HG03457 (cell line): ENCODE results near the gene PDE4B.

Experiments used
- ATAC-seq: cut with Tn5 transposase; IDR thresholded peaks from one replicate; pipeline ENCODE4 v1.9.1; 2021; ENCODE audit warnings: moderate number of reproducible peaks; ENCODE audit not compliant: unreplicated experiment

Gene PDE4B

DNA sequence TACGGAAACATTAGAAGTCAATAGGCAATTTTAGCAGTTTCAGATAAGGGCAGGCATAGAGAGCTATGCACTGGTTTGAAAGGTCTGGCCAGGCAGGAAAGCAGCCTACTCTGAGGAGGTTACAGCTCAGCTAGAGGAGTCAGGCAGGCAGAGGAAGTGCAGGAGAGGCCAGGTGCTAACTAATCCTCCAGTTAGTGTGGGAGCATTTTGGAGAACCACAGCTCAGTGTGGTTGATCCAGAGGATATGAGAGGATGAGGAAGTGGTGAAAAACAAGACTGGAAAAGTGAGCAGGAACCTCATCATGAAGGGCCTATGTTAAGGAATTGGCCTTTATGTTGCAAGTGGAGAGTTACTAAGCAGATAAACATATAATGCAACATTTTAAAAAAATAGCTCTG is 458.9 kb downstream of the PDE4B start:
- no peak for ATAC-seq

DNA sequence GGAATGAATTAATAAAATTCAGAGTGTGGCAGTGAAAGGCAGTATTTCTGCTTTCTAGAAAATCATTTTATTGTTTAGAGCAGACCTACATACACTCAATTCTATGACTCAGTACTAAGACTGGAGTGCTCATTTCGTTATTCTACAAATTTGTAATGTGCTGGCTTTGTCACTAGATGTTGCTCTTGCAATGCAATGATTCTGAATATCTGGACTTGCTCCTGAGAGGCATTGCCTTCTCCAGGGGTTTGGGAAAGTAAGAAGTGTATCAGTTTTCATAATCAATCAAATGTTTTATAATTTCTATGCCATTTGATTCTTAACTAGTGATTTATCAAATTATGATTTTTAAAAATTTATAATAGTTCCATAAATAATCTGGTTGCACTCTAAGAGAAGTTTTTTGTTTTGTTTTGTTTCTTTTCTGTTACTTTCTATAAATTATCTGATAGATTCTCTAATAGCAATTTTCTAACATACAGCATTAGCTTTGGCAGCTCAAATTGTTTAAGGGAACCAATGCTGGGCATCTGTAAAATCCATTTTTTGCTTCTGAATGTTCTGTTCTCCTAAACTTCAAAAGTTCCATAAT is 460.7 kb downstream of the PDE4B start:
- ATAC-seq = peak; percentile 77

DNA sequence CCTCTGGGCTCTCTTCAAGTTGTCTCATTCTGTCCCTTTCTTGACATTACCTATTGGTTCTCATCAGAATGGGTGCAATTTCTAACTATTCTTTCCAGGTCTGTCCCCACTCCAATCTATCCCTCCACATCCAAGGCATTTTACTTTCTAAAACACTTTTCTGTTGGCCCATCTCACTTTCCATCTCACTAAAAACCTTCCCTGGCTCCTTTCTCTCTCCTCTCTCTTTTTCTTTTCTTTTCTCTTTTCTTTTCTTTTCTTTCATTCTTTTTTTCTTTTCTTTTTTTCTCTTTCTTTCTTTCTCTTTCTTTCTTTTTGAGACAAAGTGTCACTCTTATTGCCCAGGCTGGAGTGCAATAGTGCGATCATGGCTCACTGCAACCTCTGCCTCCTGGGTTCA is 462.1 kb downstream of the PDE4B start:
- ATAC-seq = no peak

DNA sequence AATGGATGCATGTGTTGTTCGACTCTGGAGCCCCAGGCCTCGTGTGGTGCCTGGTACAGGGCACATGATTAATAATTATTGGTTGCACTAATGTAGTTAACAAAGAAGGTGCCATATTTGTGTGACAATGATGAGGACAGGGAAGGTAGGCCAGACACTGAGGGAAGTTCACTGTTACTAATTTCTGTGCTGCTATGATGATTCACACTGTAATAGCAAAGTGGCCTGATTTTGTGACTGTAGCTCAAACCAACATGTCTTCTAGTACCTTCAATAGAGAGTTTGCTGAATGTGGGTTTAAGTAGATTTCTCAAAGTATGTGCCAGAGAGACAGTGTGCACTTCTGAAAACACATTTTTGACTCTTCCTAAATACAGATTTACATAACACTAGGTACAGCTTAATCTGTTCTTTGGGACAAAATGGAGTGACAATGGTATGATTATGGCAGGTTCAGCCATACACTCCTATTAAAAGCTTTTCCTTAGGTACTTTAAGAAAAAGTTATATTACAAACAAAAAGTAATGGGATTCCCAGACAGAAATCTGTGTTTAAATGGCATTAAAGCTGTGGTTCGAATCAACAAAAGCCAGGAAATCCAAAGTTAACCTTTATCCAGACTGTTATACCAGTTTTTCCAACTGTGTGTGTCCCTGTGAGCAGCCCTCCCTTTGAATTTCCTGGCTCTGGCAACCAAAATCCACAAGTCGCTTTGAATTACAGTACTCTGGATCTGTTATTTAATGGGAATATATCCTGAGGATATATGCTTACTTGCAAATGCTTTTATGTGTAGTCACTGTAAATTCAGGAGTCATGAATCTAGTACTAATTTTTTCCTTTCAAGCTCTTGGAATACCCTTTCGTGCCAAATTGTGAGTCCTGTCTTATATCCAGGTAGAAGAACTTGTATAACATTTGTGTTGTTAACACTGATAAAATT is 464.2 kb downstream of the PDE4B start:
- no peak for ATAC-seq

DNA sequence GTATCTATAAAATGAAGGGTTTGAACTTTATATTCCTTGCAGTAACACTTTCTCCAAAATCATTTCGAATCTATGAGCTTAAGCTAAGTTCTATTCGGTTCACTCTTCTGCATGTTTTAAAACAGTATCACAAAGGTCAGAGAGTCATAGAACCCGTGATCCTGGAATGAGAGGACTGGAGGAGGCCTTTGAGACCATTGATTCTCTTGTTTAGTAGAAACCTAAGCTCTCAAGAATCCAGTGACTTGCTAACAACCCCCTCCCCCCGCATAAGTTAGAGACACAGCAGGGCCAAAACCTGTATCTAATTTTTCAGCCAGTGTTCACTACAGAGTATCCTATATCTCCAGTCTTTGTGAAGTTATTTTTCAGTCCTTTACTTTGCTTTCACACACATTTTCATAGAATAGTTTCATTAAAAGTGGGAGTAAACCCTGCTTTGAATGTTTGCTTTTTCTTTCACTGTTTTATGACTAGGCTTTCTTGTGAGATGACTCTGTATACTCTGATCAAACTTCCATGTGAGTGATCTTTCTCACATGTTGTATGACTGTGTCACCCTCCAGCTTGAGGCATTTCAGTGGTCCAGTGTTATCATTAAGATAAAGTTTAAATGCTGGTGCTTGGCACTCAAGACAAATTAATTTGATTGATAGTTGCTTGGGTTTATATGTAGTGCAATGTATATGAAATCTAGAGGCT is 465.9 kb downstream of the PDE4B start:
- no peak for ATAC-seq

DNA sequence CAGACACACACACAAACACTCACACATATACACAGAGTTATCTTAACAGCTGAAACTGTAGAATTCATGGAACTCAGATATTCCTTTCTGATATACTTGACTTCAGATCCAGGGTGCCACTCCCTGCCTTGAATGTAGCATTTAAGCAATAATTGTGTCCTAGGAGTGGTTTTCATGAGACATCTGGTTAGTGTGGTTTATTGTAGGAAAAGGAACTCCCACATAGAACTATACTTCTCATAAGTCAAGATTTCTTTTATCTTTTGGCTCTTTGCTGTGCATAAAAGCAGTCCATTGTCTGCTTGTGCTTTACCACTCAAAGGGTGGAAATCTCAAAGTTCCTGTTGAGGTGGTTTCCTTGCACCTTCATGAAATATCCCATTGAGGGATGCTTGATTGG is 468.7 kb downstream of the PDE4B start:
- no peak for ATAC-seq

DNA sequence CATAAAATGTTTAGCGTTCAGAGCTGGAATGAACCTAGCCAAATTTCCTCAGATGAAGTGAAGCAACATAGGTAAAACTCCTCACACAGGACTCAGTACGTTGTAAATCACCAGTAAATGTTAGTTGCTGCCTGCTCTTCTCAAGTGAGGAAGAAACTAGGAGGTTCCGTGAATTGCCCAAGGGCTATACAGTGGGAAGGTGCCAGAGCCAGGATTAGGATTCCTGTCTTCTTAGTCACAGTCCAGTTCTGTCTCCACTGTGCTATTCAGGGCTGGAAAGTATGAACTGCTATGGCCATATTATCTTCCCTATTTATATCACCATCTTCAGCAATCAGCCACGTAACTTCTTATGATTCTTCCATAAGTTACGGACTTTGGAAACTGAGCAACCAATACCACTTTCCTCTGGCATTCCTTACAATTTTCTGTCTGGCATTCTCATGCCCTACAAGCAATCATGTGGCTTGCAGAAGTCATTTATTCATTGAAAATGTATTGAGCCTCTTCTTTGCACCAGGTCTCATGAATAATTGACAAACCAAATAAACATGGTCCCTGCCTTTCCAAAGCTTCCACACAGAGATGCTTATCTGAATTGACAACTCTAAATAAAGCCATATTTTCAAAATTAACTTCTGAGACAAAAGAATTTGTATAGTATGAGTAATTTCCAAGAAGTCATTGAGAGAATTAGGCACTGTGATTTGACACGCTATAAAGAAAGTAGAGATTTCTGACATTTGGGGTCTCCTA is 469.7 kb downstream of the PDE4B start:
- no peak for ATAC-seq

DNA sequence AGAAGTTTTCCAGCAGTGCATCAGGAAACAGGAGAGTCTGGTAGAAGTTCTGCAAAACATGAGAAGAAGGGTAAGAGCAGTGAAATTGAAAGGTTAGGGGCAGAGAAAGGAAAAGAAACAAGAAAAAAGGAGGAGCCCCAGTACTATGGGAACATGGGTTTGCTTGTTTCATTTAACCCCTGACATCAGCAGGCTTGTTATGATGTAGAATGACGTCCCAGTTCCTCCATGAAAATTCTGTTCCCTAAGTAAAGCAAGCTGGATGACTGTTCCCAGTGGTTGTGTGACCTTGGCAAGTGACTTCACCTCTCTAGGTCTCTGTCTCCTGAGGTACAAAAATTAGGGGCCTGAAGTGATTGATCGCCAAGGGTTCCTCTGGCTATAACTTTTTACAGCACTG is 472.6 kb downstream of the PDE4B start:
- ATAC-seq = no peak

DNA sequence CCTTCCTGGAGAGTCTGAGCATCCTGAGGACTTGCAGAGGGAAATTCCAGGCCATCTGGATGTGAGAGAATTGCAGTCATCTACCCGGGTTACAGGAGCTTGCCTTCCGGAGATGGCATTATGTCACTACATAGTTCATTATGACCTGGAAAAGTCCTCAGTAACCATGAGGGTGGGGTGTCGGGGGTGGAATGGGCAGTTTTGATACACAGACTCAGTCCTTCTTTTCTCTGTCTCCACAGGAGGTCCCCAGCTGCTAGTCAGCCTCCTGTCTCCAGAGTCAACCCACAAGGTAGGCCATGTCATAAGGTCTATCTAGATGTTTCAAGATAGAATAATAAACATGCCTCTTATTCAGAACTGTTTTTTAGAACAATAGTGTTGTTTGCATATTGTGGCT is 473.1 kb downstream of the PDE4B start:
- ATAC-seq = no peak

DNA sequence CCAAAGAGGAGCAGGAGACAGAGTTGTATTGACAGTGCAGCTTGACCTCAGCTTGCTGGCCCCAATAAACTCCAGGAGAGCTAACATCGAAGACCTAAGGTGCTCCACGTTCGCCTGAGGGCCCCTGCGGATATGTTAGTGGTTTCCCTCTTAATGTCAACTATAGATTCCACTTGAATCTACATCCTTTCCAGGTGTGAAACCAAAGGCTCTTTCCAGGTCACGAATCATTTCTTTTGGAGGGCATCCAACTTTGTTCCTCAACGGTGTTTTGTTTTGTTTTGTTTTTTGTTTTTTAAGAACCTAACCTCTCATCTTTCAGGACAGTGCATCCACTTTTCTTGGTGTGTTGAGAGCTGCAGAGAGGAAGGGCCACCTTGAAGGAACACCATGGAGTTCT is 473.7 kb downstream of the PDE4B start:
- ATAC-seq = no peak

DNA sequence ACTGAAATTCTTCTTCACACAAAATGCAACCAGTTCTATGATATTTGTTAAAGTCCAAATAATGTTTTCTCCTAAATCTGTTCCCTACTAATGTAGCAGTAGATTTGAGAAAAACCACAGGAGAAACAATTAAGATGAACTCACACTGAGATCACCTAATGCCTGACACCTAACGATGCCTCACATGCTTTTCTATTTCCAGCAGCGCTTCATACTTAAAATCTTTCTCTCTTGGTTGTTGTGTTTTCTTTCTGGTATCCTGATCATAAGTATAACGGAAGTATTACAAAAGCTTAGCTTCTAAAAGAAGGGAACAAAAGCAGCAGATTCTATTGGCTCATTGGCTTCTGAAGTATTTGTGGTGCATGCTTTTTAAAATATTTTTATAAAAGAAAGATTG is 474.1 kb downstream of the PDE4B start:
- no peak for ATAC-seq

DNA sequence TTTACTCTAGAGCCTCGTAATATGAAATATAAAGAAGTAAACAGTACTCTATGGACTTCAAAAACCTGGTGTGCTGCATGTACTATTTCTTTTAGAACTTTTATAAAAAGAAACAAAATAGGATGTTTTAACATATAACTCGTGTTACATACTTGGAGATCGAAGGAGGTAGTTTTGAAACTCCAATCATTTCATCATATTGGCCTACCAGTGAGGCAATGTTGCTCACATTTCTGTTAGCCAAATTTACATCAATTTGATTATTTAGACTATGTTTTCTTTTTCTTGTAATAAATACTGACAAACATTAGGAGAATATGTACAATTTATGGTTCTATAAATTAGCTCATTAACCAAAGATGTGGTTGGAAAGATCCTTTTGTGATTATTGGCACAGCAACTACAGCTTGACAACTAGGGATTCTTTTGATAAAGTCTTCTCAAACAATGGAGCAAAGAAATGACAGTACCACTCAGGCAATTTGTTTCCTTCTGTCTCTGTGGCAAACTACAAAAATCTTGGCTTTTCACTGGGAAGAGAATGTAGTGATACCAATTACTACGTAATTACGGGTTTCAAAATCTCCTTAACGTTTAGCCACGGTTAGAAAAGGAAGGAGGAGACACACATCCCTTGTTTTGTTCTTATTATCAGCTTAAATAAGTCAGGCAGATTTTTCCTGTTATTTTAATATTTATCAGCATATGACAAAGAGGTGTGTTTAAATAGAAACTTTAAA is 474.7 kb downstream of the PDE4B start:
- ATAC-seq = no peak

DNA sequence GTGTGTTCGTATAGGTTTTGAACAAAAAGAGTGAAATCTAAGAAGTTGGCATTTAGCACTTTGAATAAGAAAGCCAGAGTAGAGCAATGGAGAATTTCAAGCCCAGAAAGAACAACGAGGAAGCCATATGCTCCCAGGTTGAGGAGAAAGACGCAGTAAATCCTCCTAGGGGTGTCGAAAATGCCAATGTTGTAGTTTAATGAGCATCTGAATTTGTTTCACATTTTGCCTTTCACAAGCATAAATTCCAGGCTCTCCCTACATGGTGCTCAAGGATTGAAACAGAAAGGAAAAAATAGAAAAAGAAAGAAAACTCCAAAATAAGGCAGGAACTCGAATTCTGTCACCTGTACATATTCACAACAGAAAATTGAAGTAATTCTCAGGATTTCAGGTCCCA is 476.5 kb downstream of the PDE4B start:
- ATAC-seq = no peak

DNA sequence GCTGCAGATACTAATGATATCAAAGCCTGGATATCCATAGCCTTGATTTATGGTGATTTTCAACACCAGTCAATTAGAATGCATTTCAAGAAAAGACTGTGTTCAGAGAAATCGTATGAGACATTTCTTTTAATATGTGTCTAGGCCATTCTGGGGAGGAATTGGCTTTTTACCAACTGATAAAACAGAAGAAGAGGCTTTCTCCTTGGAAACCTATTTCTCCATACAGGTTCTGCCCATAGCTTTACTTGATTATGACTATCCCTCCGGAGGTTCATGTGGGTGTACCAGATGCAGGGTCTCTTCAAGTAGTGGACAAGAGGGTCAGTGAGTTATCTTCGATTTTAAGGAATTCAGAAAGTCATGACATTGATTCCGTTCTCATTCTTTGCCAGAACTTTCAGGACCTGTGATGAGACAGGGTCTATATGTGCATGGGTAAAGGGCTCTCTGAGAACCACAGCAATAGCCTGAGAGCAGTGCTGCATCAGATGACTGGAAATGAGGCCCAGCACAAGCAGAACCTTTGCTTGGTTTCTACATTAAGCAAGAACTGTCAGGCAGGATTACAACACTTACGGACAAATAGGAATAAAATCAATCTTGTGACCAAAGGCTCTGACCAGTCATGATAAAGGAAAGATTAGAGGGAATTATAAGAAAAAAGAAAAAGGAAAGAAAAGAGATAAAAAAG is 477.6 kb downstream of the PDE4B start:
- ATAC-seq = no peak

DNA sequence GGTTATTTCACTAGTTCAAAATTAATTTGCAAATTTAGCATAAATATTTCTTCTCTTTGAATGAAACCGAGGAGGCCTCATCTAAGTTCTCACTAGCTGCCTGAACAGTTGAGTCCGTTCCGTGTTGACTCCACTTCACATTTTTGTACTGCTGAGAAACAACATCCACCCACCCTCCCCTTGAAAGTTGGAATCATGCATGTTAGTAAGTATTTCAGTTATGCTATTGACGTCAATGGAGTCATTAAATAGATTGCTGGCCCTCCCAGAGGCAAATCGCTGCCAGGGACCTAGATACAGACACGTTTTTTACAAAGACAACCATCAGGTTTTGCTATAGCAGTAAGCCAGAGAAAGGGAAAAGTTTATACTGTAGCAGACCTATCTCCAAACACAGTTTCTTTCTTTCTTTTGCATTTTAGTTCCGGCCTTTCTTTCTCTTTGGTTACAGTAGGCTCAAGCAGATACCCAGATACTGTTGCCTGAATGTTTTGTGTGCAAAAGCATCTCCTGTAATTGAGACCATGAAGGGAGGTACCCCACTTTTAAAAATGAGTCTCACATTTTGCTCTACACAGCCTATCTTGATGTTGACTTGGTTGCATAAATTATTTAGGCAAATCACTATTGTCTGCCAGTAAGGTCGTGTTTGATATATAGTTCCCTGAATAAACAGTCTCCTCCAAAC is 478.7 kb downstream of the PDE4B start:
- ATAC-seq = no peak

DNA sequence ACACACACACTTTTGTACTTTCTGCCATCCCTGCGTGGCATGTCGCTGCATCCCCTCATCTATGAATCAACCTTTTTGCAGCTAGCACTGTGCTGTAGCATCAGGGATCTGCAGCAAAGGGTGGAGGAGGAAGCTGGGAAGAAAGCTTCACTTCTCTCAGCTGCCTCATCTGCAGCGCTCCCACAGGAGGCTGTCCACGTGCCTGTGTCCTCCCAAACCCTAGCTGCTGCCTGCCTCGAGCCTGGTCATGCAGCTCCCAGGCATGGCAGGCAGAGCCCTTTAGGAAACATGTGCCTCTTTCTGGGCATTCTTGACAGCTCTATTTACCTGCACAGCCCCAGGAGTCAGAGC is 479.2 kb downstream of the PDE4B start:
- no peak for ATAC-seq

DNA sequence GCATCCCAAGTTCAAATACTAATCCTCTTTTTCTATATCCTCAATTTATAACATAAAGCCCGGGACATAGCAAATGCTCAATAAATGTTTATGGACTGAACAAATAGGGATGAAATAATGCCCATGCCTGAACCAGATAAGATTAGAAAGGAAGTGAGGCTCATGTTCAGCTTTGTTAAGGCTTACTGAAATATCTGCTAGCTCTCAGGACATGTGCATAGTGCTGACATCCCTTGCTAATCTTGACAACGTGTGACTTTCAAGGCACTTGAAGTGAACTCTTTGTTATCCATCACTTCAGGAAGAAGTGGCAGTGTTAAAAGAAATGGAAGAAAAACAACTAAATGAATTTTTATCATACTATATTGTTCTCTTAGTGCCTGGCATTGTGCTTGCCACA is 481.0 kb downstream of the PDE4B start:
- ATAC-seq = no peak

DNA sequence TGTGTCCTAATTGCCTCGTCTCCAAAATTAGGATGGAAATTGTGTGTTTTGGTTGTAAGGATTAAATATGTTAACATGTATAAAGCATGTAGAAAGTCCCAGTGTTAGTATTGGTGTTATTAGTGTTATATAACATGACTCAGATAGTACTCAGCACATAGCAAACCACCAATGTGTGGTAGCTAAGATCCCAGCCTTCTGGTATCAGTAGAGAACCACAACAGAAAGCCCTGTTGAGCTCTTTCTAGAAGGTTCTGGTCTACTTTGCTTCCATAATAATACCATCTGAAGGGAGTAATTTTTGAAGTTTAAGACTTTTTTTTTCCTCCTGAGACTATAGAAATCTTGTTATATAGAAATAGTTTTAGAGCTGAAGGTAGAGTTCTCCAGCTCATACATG is 481.9 kb downstream of the PDE4B start:
- ATAC-seq = no peak

DNA sequence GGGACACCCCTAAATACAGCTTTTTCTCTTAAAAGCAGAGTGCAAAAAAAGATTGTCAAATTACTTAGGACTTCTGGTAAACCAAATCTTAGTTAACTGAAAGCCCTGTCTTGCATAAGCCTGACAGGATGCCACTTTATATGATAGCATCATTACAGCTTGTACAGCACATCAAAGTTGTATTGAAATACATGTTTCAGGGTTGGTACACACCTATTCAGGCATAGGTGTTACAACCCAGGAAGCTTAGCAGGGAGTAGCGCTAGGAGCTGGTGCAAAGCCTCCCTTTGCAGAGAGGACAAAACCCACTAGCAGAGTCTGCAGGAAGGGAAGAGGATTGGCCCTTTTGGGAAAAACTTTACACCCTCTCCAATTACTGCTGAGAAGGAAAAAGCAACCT is 482.4 kb downstream of the PDE4B start:
- ATAC-seq = no peak
